Hepatic stellate cell (primary cell): ENCODE data around the gene XXYLT1.

Experiments used
- DNase-seq: peaks from one replicate; pipeline ENCODE4 v3.0.0; 2011; ENCODE audit warnings: low spot score

XXYLT1 gene

DNA sequence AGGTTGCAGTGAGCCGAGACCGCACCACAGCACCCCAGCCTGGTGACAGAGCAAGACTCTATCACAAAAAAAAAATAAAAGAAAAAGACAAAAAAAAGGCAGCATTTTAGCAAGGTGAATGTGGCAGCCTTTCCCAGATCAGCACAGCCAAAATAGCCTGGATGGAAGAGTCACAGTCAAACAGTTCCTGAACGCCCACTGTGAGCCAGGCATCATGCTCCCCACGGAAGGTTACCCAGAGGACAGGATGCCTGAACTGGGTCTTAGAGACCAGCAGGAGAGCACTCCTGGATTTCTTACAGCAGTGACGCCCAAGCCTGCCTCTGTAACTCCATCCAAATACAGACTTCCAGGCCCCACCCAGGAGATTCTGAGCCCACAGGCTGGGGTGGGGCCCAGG lies 4.5 kb downstream of the XXYLT1 start:
- no peak for DNase-seq

DNA sequence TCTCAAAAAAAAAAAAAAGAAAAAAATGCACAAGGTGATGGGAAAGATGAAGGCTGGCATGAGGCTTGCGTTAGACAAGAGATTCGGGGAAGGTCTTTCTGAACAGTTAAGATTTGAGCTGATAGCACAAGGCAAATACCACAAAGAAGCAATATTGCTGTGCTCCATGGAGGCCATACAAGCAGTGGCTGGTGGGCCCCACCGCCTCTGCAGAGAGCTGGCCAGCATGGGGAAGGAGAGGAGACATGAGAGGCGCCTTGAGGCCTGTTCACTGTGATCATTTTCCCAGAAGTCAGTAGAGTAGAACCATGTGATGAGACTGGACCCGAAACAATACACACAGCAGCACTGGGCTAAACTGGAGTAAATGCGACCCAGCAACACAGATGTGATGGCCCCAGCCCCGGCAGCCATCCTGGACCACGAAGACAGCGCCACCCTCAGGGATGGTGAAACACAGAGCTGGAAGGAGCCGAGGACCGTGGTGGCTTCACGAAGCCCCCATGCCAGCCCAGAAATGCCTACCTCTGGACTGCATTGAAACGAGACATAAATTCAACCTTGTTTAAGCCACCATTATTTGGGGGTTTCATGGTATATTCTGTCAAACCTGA lies 5.5 kb downstream of the XXYLT1 start:
- DNase-seq = no peak

DNA sequence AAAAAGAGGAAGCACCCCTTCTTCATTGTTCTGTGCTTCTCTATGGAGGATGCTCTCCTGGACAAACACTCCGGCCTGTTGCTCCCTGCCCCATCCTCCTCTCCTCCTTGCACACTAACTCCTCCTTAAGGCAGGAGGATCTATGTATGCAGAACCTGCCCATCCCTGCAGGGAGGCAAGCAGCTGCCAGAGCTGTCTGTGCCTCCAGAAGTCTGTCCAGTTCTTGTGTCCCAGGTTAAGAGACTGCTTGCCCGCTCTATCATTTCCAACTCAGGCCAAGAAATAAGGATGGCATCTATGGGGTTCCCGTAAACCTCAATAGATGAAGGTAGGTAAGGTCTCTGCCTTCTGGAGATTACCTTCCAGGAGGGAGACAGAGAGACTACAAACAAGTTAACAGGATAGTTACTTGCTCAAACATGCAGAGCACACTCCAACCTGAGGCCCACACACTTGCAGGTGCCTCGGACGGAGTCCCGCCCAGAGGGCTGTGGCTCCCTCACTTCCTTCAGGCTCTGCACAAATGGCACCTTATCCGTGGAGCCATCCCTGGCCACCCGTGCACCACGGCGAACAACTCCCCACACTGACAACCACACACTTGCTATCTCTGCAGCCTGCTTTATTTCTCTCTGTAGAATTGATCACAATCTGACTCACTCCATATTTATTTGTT lies 6.9 kb downstream of the XXYLT1 start:
- DNase-seq = no peak

- DNase-seq = no peak
These were observed 7.6 kb downstream of the XXYLT1 start for GRCh38 chr3:195263193-195263924.

DNA sequence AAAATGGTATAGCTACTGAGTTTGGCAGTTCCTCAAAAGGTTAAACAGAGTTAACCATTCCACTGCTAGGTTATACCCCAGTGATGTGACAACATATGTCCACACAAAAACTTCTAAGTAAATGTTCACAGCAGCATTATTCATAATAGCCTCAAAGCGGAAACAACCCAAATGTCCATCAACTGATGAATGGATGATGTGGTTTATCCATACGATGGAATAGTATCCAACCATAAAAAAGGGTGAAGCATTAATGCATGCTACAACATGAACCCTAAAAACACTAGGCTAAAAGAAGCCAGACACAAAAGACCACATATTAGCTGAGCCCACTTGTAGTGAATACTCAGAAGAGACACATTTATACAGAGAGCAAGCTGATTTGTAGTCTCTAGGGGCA lies 9.0 kb downstream of the XXYLT1 start:
- no peak for DNase-seq

DNA sequence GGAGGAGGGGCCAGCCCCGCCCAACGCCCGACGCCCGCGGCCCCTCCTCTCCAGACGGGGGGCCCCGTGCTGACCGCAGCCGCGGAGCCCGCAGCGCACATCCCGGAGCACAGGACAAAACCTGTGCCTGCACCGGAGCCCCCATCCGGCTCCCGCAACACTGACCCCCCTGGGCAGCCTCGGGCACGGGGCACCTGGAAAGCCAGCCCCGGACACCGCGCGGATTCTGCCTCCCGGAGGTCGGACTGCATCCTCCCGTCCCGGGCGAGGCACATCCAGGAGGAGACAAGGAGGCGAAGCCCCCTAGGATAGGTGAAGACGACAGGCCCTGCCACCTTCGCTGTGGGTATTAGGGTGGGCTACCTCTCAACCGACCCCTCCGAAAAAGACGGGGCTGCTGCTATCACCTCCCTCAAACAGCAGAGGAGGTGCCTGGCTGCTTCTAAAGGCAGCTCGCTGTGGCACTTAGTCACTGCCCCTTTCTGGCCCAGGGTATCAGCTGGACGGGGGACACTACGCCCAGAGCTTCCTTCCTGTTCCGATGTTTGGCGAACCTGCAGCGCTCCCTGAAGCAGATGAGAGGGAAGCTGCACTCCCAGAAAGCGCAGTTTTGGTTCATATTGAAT lies 10.6 kb downstream of the XXYLT1 start:
- no peak for DNase-seq

- DNase-seq = peak; percentile 99
These were observed 11.3 kb downstream of the XXYLT1 start for GRCh38 chr3:195259475-195260279.

DNA sequence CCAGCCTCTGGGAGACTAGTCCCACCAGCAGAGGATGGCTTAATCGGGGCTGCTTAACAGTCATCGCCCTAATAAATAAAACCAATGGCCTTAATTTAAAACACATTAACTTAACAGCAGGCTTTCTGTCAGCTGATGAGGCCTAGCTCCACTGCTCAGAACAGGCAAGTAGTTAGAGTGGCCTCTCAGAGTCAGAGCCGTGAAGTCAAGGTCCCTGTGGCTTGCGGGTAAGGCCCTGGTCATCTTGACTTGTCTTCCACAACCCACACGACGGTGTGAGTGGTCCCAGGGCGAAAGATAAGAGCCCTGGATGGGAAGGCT lies 11.8 kb downstream of the XXYLT1 start:
- DNase-seq = no peak

DNA sequence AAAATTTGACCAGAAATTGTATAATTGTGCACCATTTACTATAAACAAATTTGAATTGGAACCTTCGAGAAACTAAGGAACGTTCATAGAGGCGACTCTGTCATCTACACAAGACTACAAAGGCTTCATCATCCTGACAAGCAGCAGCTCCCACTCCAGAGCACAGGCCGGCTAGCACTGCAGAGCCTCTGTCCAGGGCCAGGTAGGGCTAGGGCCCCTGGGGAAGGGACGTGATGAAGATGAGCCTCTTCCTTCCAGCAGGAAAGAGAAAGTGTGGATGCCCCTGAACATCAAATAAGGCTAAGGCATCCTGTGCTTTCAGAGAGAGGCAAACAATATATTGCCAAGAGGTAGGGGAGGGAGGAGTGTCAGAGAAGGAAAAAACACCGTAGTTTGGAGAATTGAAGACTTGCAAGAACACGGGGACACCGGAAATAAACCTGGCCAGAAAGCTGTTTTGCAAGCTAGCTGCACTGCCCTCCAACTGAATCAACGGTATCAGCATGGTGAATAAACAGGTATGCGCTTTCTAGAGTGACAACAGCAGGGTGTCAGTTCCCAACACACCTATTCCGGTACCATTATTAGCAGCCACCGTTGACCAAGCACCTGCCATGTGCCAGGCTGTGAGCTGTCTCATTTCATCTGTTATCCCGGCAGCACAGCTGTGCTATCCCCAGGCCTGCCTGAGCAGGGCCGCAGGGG lies 12.4 kb downstream of the XXYLT1 start:
- no peak for DNase-seq

GRCh38 chr3:195257454-195258448 lies 13.2 kb downstream of the XXYLT1 start:
- DNase-seq = no peak

DNA sequence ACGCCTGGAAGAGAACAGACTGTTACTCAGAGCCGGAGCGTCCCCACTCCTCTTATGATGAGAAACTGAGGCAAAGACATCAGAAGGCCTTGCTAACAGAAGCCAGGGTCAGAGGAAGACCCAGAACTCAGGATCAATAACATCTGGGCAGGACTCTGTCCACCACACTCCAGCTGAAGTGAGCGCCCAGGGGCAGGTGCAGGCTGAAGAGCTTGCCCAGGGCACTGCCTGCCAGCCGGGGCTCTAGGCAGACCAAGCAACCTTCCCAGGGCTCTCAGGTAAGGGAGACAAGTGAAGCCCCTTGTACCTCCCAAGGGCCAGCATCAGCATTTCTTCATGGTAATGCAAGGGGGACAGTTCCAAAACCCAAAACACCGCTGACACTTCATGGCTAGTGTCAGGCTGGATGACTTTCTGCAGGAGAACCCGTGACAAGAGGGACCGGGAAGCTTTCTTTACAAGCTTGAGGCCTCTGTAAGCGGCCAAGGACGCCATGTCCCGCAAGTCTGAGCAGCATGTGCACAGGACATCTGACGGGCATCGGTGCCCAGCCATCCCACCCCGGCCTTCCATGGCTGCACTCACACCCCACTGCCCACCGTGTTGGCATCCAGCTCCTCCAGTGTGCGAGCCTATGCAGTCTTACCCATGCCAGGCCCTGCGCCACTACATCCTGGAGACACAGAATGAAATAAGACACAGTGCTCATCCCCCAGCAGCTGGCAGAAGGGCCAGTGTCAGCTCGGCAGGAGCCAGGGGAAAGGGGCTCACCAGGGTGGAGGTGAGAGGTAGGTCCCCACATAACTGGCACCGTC lies 14.1 kb downstream of the XXYLT1 start:
- no peak for DNase-seq

- no peak for DNase-seq
These were observed 15.1 kb downstream of the XXYLT1 start for GRCh38 chr3:195255571-195256501.

- DNase-seq = no peak
These were observed 15.8 kb downstream of the XXYLT1 start for GRCh38 chr3:195255176-195255500.

DNA sequence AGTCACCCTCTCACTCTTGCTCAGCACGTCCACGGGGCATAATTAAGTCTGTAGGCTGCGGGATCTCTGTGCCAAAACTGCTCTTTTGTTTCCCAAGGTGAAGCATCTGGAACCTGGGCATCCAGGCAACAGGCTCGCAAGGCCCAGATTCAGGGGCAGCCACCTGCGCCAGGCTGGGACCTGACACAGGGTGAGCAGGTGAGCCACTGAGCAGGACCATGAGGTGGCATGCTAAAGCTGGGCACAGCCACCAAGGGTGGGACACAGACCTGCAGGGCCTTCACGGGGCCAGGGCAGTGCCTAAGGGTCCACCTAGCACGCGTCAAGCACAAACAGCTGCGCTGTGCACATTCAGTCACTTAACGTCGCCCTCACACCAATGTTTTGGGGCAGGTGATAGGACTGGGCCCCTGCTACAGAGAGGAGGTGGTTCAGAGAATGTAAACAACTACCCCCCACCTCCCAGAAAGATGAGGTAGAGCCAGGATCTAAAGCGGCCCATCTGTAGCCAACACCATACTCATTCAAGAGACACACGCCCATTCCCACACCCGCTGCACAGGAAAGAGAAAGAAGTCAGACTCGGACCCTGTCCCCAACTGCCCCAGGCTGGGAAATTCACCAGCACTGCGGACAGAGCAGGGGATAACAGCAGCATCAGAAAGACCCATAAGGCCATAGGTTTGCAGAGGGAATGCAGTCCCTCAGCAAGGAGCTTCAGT lies 16.3 kb downstream of the XXYLT1 start:
- DNase-seq = no peak

DNA sequence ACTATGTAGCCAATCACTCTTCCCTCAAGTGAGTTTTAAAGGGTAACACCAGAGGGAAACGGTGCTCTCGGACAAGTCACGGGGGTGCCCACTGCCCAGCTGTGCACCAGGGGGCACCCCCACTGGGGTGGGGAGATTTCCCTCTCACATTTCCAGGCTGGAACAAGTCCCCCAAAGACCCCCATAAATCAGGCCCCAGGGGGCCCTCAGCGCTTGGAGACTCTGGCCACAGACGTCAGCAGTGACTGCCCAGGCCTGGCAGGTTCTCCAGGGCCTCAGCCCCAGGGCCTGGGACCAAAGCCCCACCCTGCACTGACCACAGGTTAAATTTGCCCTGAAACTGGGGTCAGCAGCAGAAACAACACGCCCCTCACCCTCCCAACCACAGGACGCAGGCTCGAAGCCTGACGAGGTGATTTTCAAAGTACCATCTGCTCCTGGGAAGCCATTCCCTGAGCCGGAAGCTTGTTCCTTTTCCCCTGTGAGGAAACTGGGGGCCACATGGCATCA lies 17.0 kb downstream of the XXYLT1 start:
- no peak for DNase-seq

DNA sequence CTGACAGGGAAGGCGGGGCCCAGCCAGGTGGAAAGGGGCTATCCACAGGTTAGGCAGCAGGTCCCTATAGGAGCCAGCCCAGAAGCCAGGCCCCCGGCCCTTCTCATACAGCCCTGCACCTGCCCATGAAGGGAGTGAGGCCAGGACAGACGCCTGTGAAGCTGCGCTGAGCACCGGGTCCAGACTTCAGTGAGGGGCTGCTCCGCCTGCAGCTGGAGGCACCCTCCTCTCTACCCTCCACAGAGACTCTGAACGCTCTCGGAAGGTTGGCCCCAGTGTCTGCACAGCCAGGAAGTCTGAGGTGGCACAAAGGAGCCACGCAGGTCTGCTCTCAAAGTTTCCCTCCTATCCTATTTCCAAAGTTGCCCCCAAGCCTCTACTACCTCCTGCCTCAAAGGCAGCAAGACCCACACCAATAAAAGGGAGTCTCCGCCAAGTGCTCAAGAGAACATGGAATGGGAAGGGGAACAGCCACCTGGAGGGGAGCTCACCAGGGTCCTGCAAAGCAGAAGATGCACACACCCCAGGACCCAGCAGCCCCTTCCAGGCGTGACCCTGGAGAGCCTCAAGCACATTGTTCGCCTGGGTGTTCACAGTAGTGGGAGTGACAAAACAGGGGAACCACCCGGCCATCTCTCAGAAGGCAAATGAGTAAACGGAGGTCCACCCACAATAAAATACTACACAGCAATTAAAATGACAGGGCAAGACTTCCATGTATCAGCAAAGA lies 19.5 kb downstream of the XXYLT1 start:
- DNase-seq = no peak
